H9 (cell line): ENCODE results near the gene COL4A2. TPM values are rescaled to one million over a fixed set of nuclear protein-coding genes. Genes with fewer than 3 reads are reported as not detected.

Experiments
- DNase-seq: peaks from one replicate; pipeline ENCODE4 v3.0.0-alpha.2; 2017
- H2AFZ ChIP-seq: one replicate; pipeline ENCODE4 v1.6.1; 2013; ENCODE audit warnings: mild to moderate bottlenecking, low read length, control low read depth, moderate library complexity
- H2AK5ac ChIP-seq: 2 replicates; pipeline ENCODE4 v1.6.1; 2013; ENCODE audit warnings: low read length, control low read depth, mixed read lengths; ENCODE audit not compliant: insufficient read length
- H2BK120ac ChIP-seq: one replicate; pipeline ENCODE4 v1.6.1; 2013; ENCODE audit warnings: low read depth, mild to moderate bottlenecking, low read length, control low read depth, inconsistent platforms; ENCODE audit not compliant: poor library complexity, severe bottlenecking
- H2BK12ac ChIP-seq: 2 replicates; pipeline ENCODE4 v1.6.1; 2013; ENCODE audit warnings: low read length, control low read depth, mixed read lengths, low read depth; ENCODE audit not compliant: insufficient read length
- H2BK15ac ChIP-seq: 2 replicates; pipeline ENCODE4 v1.6.1; 2013; ENCODE audit warnings: low read depth, low read length, control low read depth
- H2BK20ac ChIP-seq: one replicate; pipeline ENCODE4 v1.6.1; 2013; ENCODE audit warnings: low read depth, mild to moderate bottlenecking, low read length, control low read depth, inconsistent platforms; ENCODE audit not compliant: poor library complexity, severe bottlenecking
- H2BK5ac ChIP-seq: 2 replicates; pipeline ENCODE4 v1.6.1; 2013; ENCODE audit warnings: low read length, control low read depth, mixed read lengths; ENCODE audit not compliant: insufficient read length
- H3K14ac ChIP-seq: 2 replicates; pipeline ENCODE4 v1.6.1; 2013; ENCODE audit warnings: low read length, control low read depth; ENCODE audit not compliant: insufficient read depth
- H3K18ac ChIP-seq: 2 replicates; pipeline ENCODE4 v1.6.1; 2013; ENCODE audit warnings: low read depth, mild to moderate bottlenecking, mixed read lengths, low read length, control low read depth; ENCODE audit not compliant: insufficient read length
- H3K23ac ChIP-seq: 2 replicates; pipeline ENCODE4 v1.6.1; 2013; ENCODE audit warnings: low read length, control low read depth, mixed read lengths, low read depth; ENCODE audit not compliant: insufficient read length
- H3K23me2 ChIP-seq: 2 replicates; pipeline ENCODE4 v1.6.1; 2013; ENCODE audit warnings: low read depth, mild to moderate bottlenecking, mixed read lengths, low read length, control low read depth; ENCODE audit not compliant: insufficient read length, poor library complexity, severe bottlenecking
- H3K27ac ChIP-seq: 2 replicates; pipeline ENCODE4 v1.5.1; 2013; ENCODE audit warnings: low read length, control low read depth, mixed read lengths, low read depth; ENCODE audit not compliant: insufficient read length
- H3K27me3 ChIP-seq: 2 replicates; pipeline ENCODE4 v1.6.1; 2013; ENCODE audit warnings: low read length, control low read depth, inconsistent platforms; ENCODE audit not compliant: insufficient read depth
- H3K4ac ChIP-seq: 2 replicates; pipeline ENCODE4 v1.6.1; 2013; ENCODE audit warnings: low read depth, mild to moderate bottlenecking, control low read depth, inconsistent platforms, low read length, moderate library complexity
- H3K4me1 ChIP-seq: 2 replicates; pipeline ENCODE4 v1.6.1; 2013; ENCODE audit warnings: low read length, control low read depth, inconsistent platforms; ENCODE audit not compliant: insufficient read depth
- H3K4me2 ChIP-seq: 2 replicates; pipeline ENCODE4 v1.6.1; 2013; ENCODE audit warnings: low read length, control low read depth, mixed read lengths; ENCODE audit not compliant: insufficient read length, insufficient read depth
- H3K56ac ChIP-seq: 2 replicates; pipeline ENCODE4 v1.6.1; 2013; ENCODE audit warnings: low read depth, mild to moderate bottlenecking, mixed read lengths, low read length, control low read depth; ENCODE audit not compliant: insufficient read length
- H3K79me1 ChIP-seq: 2 replicates; pipeline ENCODE4 v1.6.1; 2013; ENCODE audit warnings: low read depth, mild to moderate bottlenecking, moderate library complexity, low read length, control low read depth, inconsistent platforms; ENCODE audit not compliant: insufficient read depth, poor library complexity, severe bottlenecking
- H3K79me2 ChIP-seq: 2 replicates; pipeline ENCODE4 v1.6.1; 2013; ENCODE audit warnings: low read length, control low read depth, inconsistent platforms; ENCODE audit not compliant: insufficient read depth
- H3K9ac ChIP-seq: 2 replicates; pipeline ENCODE4 v1.6.1; 2013; ENCODE audit warnings: low read length, control low read depth, mixed read lengths; ENCODE audit not compliant: insufficient read length; ENCODE audit errors: extremely low read depth
- H3K9me3 ChIP-seq: one replicate; pipeline ENCODE4 v1.6.1; 2013; ENCODE audit warnings: low read depth, low read length, inconsistent platforms; ENCODE audit not compliant: control insufficient read depth
- H3T11ph ChIP-seq: one replicate; pipeline ENCODE4 v1.6.1; 2013; ENCODE audit warnings: mild to moderate bottlenecking, low read length, control low read depth, inconsistent platforms
- H4K20me1 ChIP-seq: one replicate; pipeline ENCODE4 v1.6.1; 2013; ENCODE audit not compliant: control insufficient read depth, insufficient read length, insufficient read depth
- H4K5ac ChIP-seq: 2 replicates; pipeline ENCODE4 v1.6.1; 2013; ENCODE audit warnings: low read depth, mild to moderate bottlenecking, mixed read lengths, low read length, control low read depth; ENCODE audit not compliant: insufficient read length
- H4K8ac ChIP-seq: replicated peaks from 2 replicates; pipeline ENCODE4 v1.6.1; 2013; ENCODE audit warnings: low read length, control low read depth, mixed read lengths, low read depth; ENCODE audit not compliant: insufficient read length
- H4K91ac ChIP-seq: 2 replicates; pipeline ENCODE4 v1.6.1; 2013; ENCODE audit warnings: low read depth, mild to moderate bottlenecking, moderate library complexity, mixed read lengths, low read length, control low read depth; ENCODE audit not compliant: insufficient read length
- H3K27ac Mint-ChIP-seq, 3 experiments: 2 replicates in 2 of 3; 3 replicates in 1 of 3; pipeline ENCODE4 v1.8.0; 2020 to 2021; ENCODE audit warnings: mixed read lengths in 3 of 3, mild to moderate bottlenecking in 1 of 3, moderate library complexity in 1 of 3
- H3K27me3 Mint-ChIP-seq: 2 replicates; pipeline ENCODE4 v1.8.0; 2021; ENCODE audit warnings: low read depth, mild to moderate bottlenecking, moderate library complexity, mixed read lengths
- H3K36me3 Mint-ChIP-seq, 3 experiments: 2 replicates in 2 of 3; 3 replicates in 1 of 3; pipeline ENCODE4 v1.8.0; 2020 to 2021; ENCODE audit warnings: low read depth in 3 of 3, mixed read lengths in 3 of 3; ENCODE audit not compliant: insufficient read depth in 1 of 3
- H3K4me1 Mint-ChIP-seq, 2 experiments: 2 replicates each; pipeline ENCODE4 v1.8.0; 2020; ENCODE audit warnings: mixed read lengths in 2 of 2
- H3K4me3 Mint-ChIP-seq, 2 experiments: 2 replicates in 1 of 2; 3 replicates in 1 of 2; pipeline ENCODE4 v1.8.0; 2020 to 2021; ENCODE audit warnings: mild to moderate bottlenecking in 2 of 2, mixed read lengths in 2 of 2, moderate library complexity in 1 of 2
- H3K9me3 Mint-ChIP-seq, 2 experiments: 2 replicates in 1 of 2; 3 replicates in 1 of 2; pipeline ENCODE4 v1.8.0; 2020; ENCODE audit warnings: mild to moderate bottlenecking in 2 of 2, mixed read lengths in 2 of 2, moderate library complexity in 1 of 2
- CTCF ChIP-seq: fragments of 200-600 bp; sonication (generic); conservative IDR thresholded peaks from 3 replicates; pipeline ENCODE4 v1.8.0; 2021; ENCODE audit warnings: antibody characterized with exemption, mild to moderate bottlenecking
- WGBS: extraction: QIAGEN DNeasy Blood & Tissue Kit; methylation state at CpG from one replicate; pipeline ENCODE4 v1.1.7; 2013; ENCODE audit warnings: missing lambda C conversion rate, low lambda C conversion rate, mixed read lengths; ENCODE audit not compliant: insufficient read length; ENCODE audit errors: extremely low coverage; 5-methylcytosine and 5-hydroxymethylcytosine counted together
- total RNA-seq: library from RNA; stranded (reverse); gene quantifications from 2 replicates; pipeline ENCODE4 v1.2.1, GENCODE V29; 2021

Gene COL4A2
- total RNA-seq, 1 experiment from 2014 or later = 76.5 TPM

- Histone ChIP-seq H3K14ac (no peak overlapping the region), H3K27ac (no peak overlapping the region), H3K9ac (no peak overlapping the region), H2BK5ac (no peak overlapping the region), H3K4me2 (no peak overlapping the region), H2BK20ac (no peak overlapping the region), H3K18ac (no peak overlapping the region), H3K27me3 (no peaks in the 10 kb centered on the region), H4K20me1 (no peaks in the 10 kb centered on the region), H2BK12ac (no peak overlapping the region), H2AK5ac (no peak overlapping the region), H3K9me3 (no peaks in the 10 kb centered on the region), H2BK120ac (no peak overlapping the region), H4K91ac (no peak overlapping the region), H2AFZ (no peak overlapping the region), H3K4ac (no peak overlapping the region), H3K79me1 (no peaks in the 10 kb centered on the region), H4K5ac (no peak overlapping the region), H4K8ac (no peak overlapping the region), H3K23ac (no peak overlapping the region), H3T11ph (no peak overlapping the region), H2BK15ac (no peak overlapping the region), H3K4me1 (peaks cover 3% of the 10 kb centered on the region; the same call in 1 of the 2 replicates), H3K56ac (no peak overlapping the region), H3K23me2 (no peaks in the 10 kb centered on the region), H3K79me2 (peaks cover 4% of the 10 kb centered on the region; the same call in 1 of the 2 replicates)
- H3K27me3 Mint-ChIP-seq = no peaks in the 10 kb centered on the region
- WGBS = no CpG with 5 or more reads among the region's 7 CpGs
- H3K9me3 Mint-ChIP-seq = peaks cover 0 to 4% of the 10 kb centered on the region in 2 experiments; a peak in 3 of 5 replicates
- peaks cover 13 to 20% (median 18%) of the 10 kb centered on the region in 3 experiments for H3K36me3 Mint-ChIP-seq
- H3K27ac Mint-ChIP-seq = no peak overlapping the region; a peak in 1 of 7 replicates
- DNase-seq = no peak
- H3K4me3 Mint-ChIP-seq = no peak overlapping the region
- H3K4me1 Mint-ChIP-seq = peaks cover 20 to 28% of the 10 kb centered on the region in 2 experiments
- no peak for TF ChIP-seq CTCF
Measured at GRCh38 chr13:110318920-110319319, 11.8 kb downstream of the COL4A2 start.
